B cell (primary cell): ENCODE data around the gene MAGI2. TPM values are rescaled to one million over a fixed set of nuclear protein-coding genes. Genes with fewer than 3 reads are reported as not detected.

Experiments used
- ATAC-seq: fragments of 200-7000 bp; cut with Tn5 transposase; one replicate; pipeline ENCODE4 v1.10.0; 2021; ENCODE audit warnings: low read depth, mild to moderate bottlenecking, moderate number of reproducible peaks, moderate library complexity
- CTCF ChIA-PET: fragments of 350-600 bp; sonication (Branson Sonifier 250); formaldehyde crosslinking; loops from one replicate; lab custom pipeline; 2021; ENCODE audit warnings: antibody characterized with exemption, inconsistent platforms; lab: Charles Lee
- POLR2A ChIA-PET: fragments of 350-600 bp; sonication (Branson Sonifier 250); formaldehyde crosslinking; loops from one replicate; lab custom pipeline; 2021; ENCODE audit warnings: antibody characterized with exemption; lab: Charles Lee
- DNase-seq: peaks from one replicate; pipeline ENCODE4 v3.0.0; 2013
- H2AFZ ChIP-seq: 2 replicates; pipeline ENCODE4 v1.6.1; 2012; ENCODE audit warnings: mild to moderate bottlenecking, low read depth, low read length; ENCODE audit not compliant: insufficient read depth, poor library complexity, severe bottlenecking
- H3K27ac ChIP-seq, 2 donors: 1 replicate in 1 of 2; 2 replicates in 1 of 2; pipeline ENCODE4 v1.5.1; 2012 to 2013; ENCODE audit warnings: low read length in 2 of 2, mild to moderate bottlenecking in 2 of 2, moderate library complexity in 1 of 2
- H3K27me3 ChIP-seq, 4 experiments: fragments of 200-600 bp in 1 of 4; sonication (generic) in 1 of 4; replicated peaks in 1 of 4; 1 replicate in 2 of 4; 2 replicates in 2 of 4; pipeline versions ENCODE4 v1.6.1 to v1.7.0; 2013 to 2016; ENCODE audit warnings: low read length in 3 of 4, mild to moderate bottlenecking in 2 of 4, mixed read lengths in 1 of 4, moderate library complexity in 1 of 4; ENCODE audit not compliant: insufficient read depth in 4 of 4, control insufficient read depth in 3 of 4; ENCODE audit errors: control extremely low read depth in 1 of 4
- H3K36me3 ChIP-seq, 2 experiments: replicated peaks in 1 of 2; 1 replicate in 1 of 2; 2 replicates in 1 of 2; pipeline versions ENCODE4 v1.6.1 to v1.7.1; 2013; ENCODE audit warnings: low read length in 1 of 2; ENCODE audit not compliant: insufficient read depth in 2 of 2, control insufficient read depth in 1 of 2; ENCODE audit errors: control extremely low read depth in 1 of 2, extremely low read depth in 1 of 2
- H3K4me1 ChIP-seq, 2 donors: fragments of 200-600 bp in 1 of 2; sonication (generic) in 1 of 2; 1 replicate in 1 of 2; 2 replicates in 1 of 2; pipeline versions ENCODE4 v1.5.1 to v1.6.1; 2013 to 2017; ENCODE audit warnings: low read length in 2 of 2; ENCODE audit not compliant: control insufficient read depth in 2 of 2, insufficient read depth in 2 of 2
- H3K4me2 ChIP-seq: replicated peaks from 2 replicates; pipeline ENCODE3; 2012; ENCODE audit warnings: mild to moderate bottlenecking, low read depth, low read length; ENCODE audit not compliant: poor library complexity, severe bottlenecking
- H3K4me3 ChIP-seq, 5 experiments: fragments of 200-600 bp in 1 of 5; sonication (generic) in 1 of 5; 1 replicate in 3 of 5; 2 replicates in 2 of 5; pipeline versions ENCODE4 v1.5.1 to v1.7.0; 2011 to 2016; ENCODE audit warnings: low read length in 4 of 5, mild to moderate bottlenecking in 4 of 5, low read depth in 2 of 5, control low read depth in 1 of 5, moderate library complexity in 1 of 5; ENCODE audit not compliant: insufficient read depth in 1 of 5; ENCODE audit errors: control extremely low read depth in 1 of 5, extremely low read depth in 1 of 5
- H3K79me2 ChIP-seq: fragments of 200-600 bp; sonication (generic); one replicate; pipeline ENCODE4 v1.6.0; 2016; ENCODE audit warnings: low read length; ENCODE audit not compliant: control insufficient read depth, insufficient read depth
- H3K9ac ChIP-seq: fragments of 200-600 bp; sonication (generic); 2 replicates; pipeline ENCODE4 v1.6.1; 2017; ENCODE audit warnings: mild to moderate bottlenecking, low read length, moderate library complexity
- H3K9me3 ChIP-seq, 3 donors: one replicate each; pipeline versions ENCODE4 v1.6.1 to v1.7.1; 2013; ENCODE audit warnings: low read length in 2 of 3; ENCODE audit not compliant: control insufficient read depth in 2 of 3, insufficient read depth in 1 of 3; ENCODE audit errors: control extremely low read depth in 1 of 3
- H4K20me1 ChIP-seq: 2 replicates; pipeline ENCODE4 v1.6.0; 2012; ENCODE audit warnings: mild to moderate bottlenecking, low read length; ENCODE audit not compliant: insufficient read depth, control insufficient read depth, poor library complexity, severe bottlenecking
- H3K27ac Mint-ChIP-seq: one replicate; pipeline ENCODE4 v1.8.0; 2021; ENCODE audit warnings: mixed read lengths
- H3K27me3 Mint-ChIP-seq: one replicate; pipeline ENCODE4 v1.8.0; 2021; ENCODE audit warnings: mixed read lengths
- H3K4me1 Mint-ChIP-seq: one replicate; pipeline ENCODE4 v1.8.0; 2021; ENCODE audit warnings: mixed read lengths
- H3K4me3 Mint-ChIP-seq: one replicate; pipeline ENCODE4 v1.8.0; 2021; ENCODE audit warnings: mixed read lengths
- H3K9me3 Mint-ChIP-seq: one replicate; pipeline ENCODE4 v1.8.0; 2022; ENCODE audit warnings: mixed read lengths; ENCODE audit not compliant: insufficient read depth
- CTCF ChIP-seq: fragments of 200-600 bp; IDR thresholded peaks from one replicate; pipeline ENCODE4 v1.8.0; 2022; ENCODE audit warnings: antibody characterized with exemption, mild to moderate bottlenecking
- EZH2 ChIP-seq: IDR thresholded peaks from 2 replicates; pipeline ENCODE4 v1.6.1; 2012; ENCODE audit warnings: borderline replicate concordance, low read depth, mild to moderate bottlenecking, moderate library complexity, low read length; ENCODE audit not compliant: insufficient read depth, poor library complexity, severe bottlenecking
- WGBS: methylation state at CpG from one replicate; pipeline ENCODE4 v1.1.5; 2013; ENCODE audit warnings: missing lambda C conversion rate; ENCODE audit not compliant: insufficient coverage; 5-methylcytosine and 5-hydroxymethylcytosine counted together
- intact Hi-C: fragments of 100-400 bp; cut with micrococcal nuclease; formaldehyde crosslinking; loops from one replicate; pipeline ENCODE4 v1.10.0; 2022
- polyA plus RNA-seq: library from polyadenylated mRNA; depleted of rRNA; stranded (reverse); fragments of >200 nt; gene quantifications from 2 replicates; pipeline ENCODE4 v1.2.3, GENCODE V29; 2012
- total RNA-seq, 2 donors: library from RNA; stranded (reverse); fragments of 120-200 nt in 1 of 2; gene quantifications; 1 replicate in 1 of 2; 2 replicates in 1 of 2; pipeline versions ENCODE4 v1.2.3 to v1.2.4, GENCODE V29; 2013 to 2022

Gene MAGI2
- total and polyA plus RNA-seq, 2 donors (not counting 1 experiment from before 2014, with no cell fraction given): 0.16 to 0.64 TPM

GRCh38 chr7:78607099-78607498, 846.4 kb downstream of the MAGI2 start:
- H3K9me3 Mint-ChIP-seq: no peaks in the 10 kb centered on the region
- no peaks in the 10 kb centered on the region for H3K27me3 Mint-ChIP-seq
- ChIA-PET CTCF (no interaction called here), POLR2A (no interaction called here)
- ATAC-seq (no peak), DNase-seq (no peak)
- no peaks in the 10 kb centered on the region for H3K4me1 ChIP-seq
- no peaks in the 10 kb centered on the region for H3K4me1 Mint-ChIP-seq
- H3K79me2 ChIP-seq: no peaks in the 10 kb centered on the region
- no peaks in the 10 kb centered on the region for H3K9me3 ChIP-seq
- no peak overlapping the region for H2AFZ ChIP-seq
- intact Hi-C loops: no loop called here
- H3K27ac ChIP-seq: no peak overlapping the region
- no peaks in the 10 kb centered on the region for H4K20me1 ChIP-seq
- H3K4me3 ChIP-seq: no peak overlapping the region
- H3K36me3 ChIP-seq: no peaks in the 10 kb centered on the region
- no peak overlapping the region for H3K9ac ChIP-seq
- WGBS: no CpG with 5 or more reads among the region's 5 CpGs
- no peaks in the 10 kb centered on the region for H3K27me3 ChIP-seq
- H3K27ac Mint-ChIP-seq: no peak overlapping the region
- no peak overlapping the region for H3K4me2 ChIP-seq
- no peak overlapping the region for H3K4me3 Mint-ChIP-seq
- TF ChIP-seq CTCF: no peak
- no peak for TF ChIP-seq EZH2

GRCh38 chr7:78605119-78605518, 848.3 kb downstream of the MAGI2 start:
- no peak overlapping the region for H3K9ac ChIP-seq
- no peak for TF ChIP-seq CTCF
- TF ChIP-seq EZH2: no peak
- no peaks in the 10 kb centered on the region for H3K4me1 ChIP-seq
- no peaks in the 10 kb centered on the region for H3K9me3 ChIP-seq
- Mint-ChIP-seq H3K27ac (no peak overlapping the region), H3K4me1 (no peaks in the 10 kb centered on the region), H3K9me3 (no peaks in the 10 kb centered on the region), H3K4me3 (no peak overlapping the region), H3K27me3 (no peaks in the 10 kb centered on the region)
- H3K36me3 ChIP-seq: no peaks in the 10 kb centered on the region
- no peak overlapping the region for H3K4me3 ChIP-seq
- no peak overlapping the region for H2AFZ ChIP-seq
- H3K27ac ChIP-seq: no peak overlapping the region
- POLR2A ChIA-PET: no interaction called here
- H3K4me2 ChIP-seq: no peak overlapping the region
- no peak for DNase-seq
- H3K79me2 ChIP-seq: no peaks in the 10 kb centered on the region
- no peak for ATAC-seq
- intact Hi-C loops: no loop called here
- no peaks in the 10 kb centered on the region for H3K27me3 ChIP-seq
- no peaks in the 10 kb centered on the region for H4K20me1 ChIP-seq
- no CpG with 5 or more reads among the region's 1 CpG for whole genome bisulfite sequencing
- CTCF ChIA-PET: no interaction called here
